ENCODE data around the gene COTL1.
"Not testable (repeated sequence)": the region's sequence is repeated elsewhere in the genome, so short reads cannot be mapped to it uniquely, and the experiment has no call there.

Gene COTL1

DNA sequence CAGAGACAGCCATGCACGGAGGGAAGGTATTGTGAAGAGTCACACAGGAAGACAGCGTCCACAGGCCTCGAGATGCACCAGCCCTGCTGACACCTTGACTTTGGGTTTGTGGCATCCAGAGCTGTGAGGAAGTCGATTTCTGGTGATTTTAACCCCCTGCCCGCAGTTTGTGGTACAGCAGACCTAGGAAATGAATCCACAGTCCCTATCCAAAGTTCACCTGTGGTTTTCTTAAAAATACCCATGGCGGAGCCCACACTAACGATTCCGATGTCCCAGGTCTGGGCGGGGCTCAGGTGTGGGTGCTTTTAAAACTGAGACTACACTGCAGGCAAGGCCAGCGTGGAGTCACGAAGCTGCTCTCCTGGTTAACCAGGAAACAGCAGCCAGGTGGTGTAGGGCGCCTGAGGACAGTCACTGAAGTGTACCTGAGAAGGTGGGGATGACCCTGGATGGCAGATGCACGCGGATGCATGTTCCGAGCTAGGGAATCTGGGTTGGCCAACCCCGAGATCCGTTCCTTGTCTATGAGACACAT, 99.0 kb downstream of the COTL1 start:
- Histone ChIP-seq H3K9me3 (ENCODE audit: control extremely low read depth in 1 of 5, control insufficient read depth in 4 of 5, insufficient read depth in 2 of 5, low read depth in 1 of 5, low read length in 4 of 5) (no peaks in the 10 kb centered on the region), H3K4me1 (ENCODE audit: control extremely low read depth in 1 of 4, control insufficient read depth in 4 of 4, insufficient read depth in 4 of 4, low read length in 3 of 4) (peaks cover 0 to 15% (median 9%) of the 10 kb centered on the region in 4 experiments), H3K4me3 (ENCODE audit: control insufficient read depth in 1 of 7, extremely low read depth in 1 of 7, insufficient read depth in 4 of 7, low read depth in 2 of 7, low read length in 6 of 7) (no peak overlapping the region), H3K27ac (ENCODE audit: insufficient read depth in 1 of 2, low read depth in 1 of 2, low read length in 2 of 2, poor library complexity in 1 of 2, severe bottlenecking in 2 of 2) (no peak overlapping the region), H3K36me3 (ENCODE audit: control insufficient read depth in 4 of 4, insufficient read depth in 4 of 4, low read length in 3 of 4) (no peaks in the 10 kb centered on the region), H3K27me3 (replicated peaks in 2 of 5; ENCODE audit: control insufficient read depth in 4 of 5, insufficient read depth in 5 of 5, low read length in 4 of 5) (no peaks in the 10 kb centered on the region)
- no peak for DNase-seq
- 91% methylated on average over 13 of the region's 17 CpGs for WGBS (ENCODE audit: insufficient coverage)
- CTCF ChIA-PET = interaction anchor here (1.8 to 2.1 kb wide), 2 partner anchors 102 to 104 kb away, joined by 5 to 6 read pairs; no protein-coding TSS in a partner anchor
- POLR2A ChIA-PET = no interaction called here

DNA sequence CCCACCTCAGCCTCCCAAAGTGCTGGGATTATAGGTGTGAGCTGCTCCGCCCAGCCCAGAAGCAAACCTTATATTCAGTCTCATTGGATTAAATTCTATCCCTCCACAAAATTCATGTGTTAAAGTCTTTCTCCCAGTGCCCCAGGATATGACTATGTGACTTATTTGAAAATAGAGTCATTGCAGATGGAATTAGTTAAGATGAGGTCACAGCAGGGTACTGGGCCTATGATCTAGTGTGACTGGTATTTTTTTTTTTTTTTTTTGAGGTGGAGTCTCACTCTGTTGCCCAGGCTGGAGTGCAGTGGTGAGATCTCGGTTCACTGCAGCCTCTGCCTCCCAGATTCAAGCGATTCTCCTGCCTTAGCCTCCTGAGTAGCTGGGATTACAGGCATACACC, 99.7 kb downstream of the COTL1 start:
- H3K36me3 ChIP-seq (ENCODE audit: control insufficient read depth in 4 of 4, insufficient read depth in 4 of 4, low read length in 3 of 4); H3K4me3 ChIP-seq (ENCODE audit: control insufficient read depth in 1 of 7, extremely low read depth in 1 of 7, insufficient read depth in 4 of 7, low read depth in 2 of 7, low read length in 6 of 7); H3K9me3 ChIP-seq (ENCODE audit: control extremely low read depth in 1 of 5, control insufficient read depth in 4 of 5, insufficient read depth in 2 of 5, low read depth in 1 of 5, low read length in 4 of 5); H3K27me3 ChIP-seq (replicated peaks in 2 of 5; ENCODE audit: control insufficient read depth in 4 of 5, insufficient read depth in 5 of 5, low read length in 4 of 5); DNase-seq; H3K27ac ChIP-seq (ENCODE audit: insufficient read depth in 1 of 2, low read depth in 1 of 2, low read length in 2 of 2, poor library complexity in 1 of 2, severe bottlenecking in 2 of 2); POLR2A ChIA-PET: not testable (repeated sequence)
- CTCF ChIA-PET = interaction anchor here (0.9 to 2.1 kb wide), 2 partner anchors 14 to 103 kb away, joined by 4 to 5 read pairs; no protein-coding TSS in a partner anchor
- no CpG with 5 or more reads among the region's 3 CpGs for WGBS (ENCODE audit: insufficient coverage)
- H3K4me1 ChIP-seq (ENCODE audit: control extremely low read depth in 1 of 4, control insufficient read depth in 4 of 4, insufficient read depth in 4 of 4, low read length in 3 of 4) = peaks cover 0 to 15% (median 9%) of the 10 kb centered on the region in 4 experiments

DNA sequence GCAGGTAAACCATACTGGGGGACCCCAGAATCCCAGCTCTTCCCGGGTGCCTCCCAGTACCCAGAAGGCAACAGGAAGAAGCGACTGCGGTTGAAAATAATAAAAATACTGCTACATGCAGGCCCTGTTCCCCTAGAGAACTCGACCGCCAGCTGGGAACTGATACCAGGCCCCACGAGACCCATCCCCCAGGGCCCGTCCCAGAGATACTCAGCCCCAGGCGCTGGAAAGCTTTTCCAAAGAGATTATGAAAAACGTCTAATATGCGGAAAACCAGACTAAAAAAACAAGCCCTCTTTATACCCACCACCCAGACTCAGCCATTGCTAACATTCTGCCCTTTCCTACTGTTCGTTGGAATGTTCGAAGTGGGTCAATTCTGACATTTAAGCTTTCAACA, 100.5 kb downstream of the COTL1 start:
- H3K27ac ChIP-seq (ENCODE audit: insufficient read depth in 1 of 2, low read depth in 1 of 2, low read length in 2 of 2, poor library complexity in 1 of 2, severe bottlenecking in 2 of 2) = no peak overlapping the region
- ChIA-PET CTCF (interaction anchor here (0.7 to 12.9 kb wide), 6 partner anchors 11 to 1608 kb away, joined by 3 to 151 read pairs (median 4); partner anchors contain the start of gene COTL1), POLR2A (no interaction called here)
- H3K9me3 ChIP-seq (ENCODE audit: control extremely low read depth in 1 of 5, control insufficient read depth in 4 of 5, insufficient read depth in 2 of 5, low read depth in 1 of 5, low read length in 4 of 5) = no peaks in the 10 kb centered on the region
- H3K36me3 ChIP-seq (ENCODE audit: control insufficient read depth in 4 of 4, insufficient read depth in 4 of 4, low read length in 3 of 4) = no peaks in the 10 kb centered on the region
- peaks cover 0 to 15% (median 9%) of the 10 kb centered on the region in 4 experiments for H3K4me1 ChIP-seq (ENCODE audit: control extremely low read depth in 1 of 4, control insufficient read depth in 4 of 4, insufficient read depth in 4 of 4, low read length in 3 of 4)
- no peak for DNase-seq
- 93% methylated on average over 12 of the region's 12 CpGs for WGBS (ENCODE audit: insufficient coverage)
- no peaks in the 10 kb centered on the region for H3K27me3 ChIP-seq (replicated peaks in 2 of 5; ENCODE audit: control insufficient read depth in 4 of 5, insufficient read depth in 5 of 5, low read length in 4 of 5)
- no peak overlapping the region for H3K4me3 ChIP-seq (ENCODE audit: control insufficient read depth in 1 of 7, extremely low read depth in 1 of 7, insufficient read depth in 4 of 7, low read depth in 2 of 7, low read length in 6 of 7)

Data from common myeloid progenitor, CD34-positive (primary cell).